Occipital lobe (tissue), 2 donors: ENCODE results near the gene TCF12. TPM values are rescaled to one million over a fixed set of nuclear protein-coding genes. Genes with fewer than 3 reads are reported as not detected.

Source experiments
- DNase-seq: peaks from one replicate; lab custom pipeline; 2025; lab: John Stamatoyannopoulos, UW
- total RNA-seq: library from RNA; depleted of rRNA; stranded (reverse); fragments of >200 nt; gene quantifications from one replicate; pipeline ENCODE4 v1.2.3, GENCODE V29; 2014

The TCF12 gene
- total RNA-seq, 1 donor from 2014 or later: 143 TPM

GRCh38 chr15:57313134-57313483 lies 394.7 kb downstream of the TCF12 start:
- DNase-seq: no peak

- DNase-seq: no peak
These were observed 395.8 kb downstream of the TCF12 start for GRCh38 chr15:57314221-57314620.

- no peak for DNase-seq
These were observed 398.0 kb downstream of the TCF12 start for GRCh38 chr15:57316451-57316850.

GRCh38 chr15:57319226-57319918 lies 400.9 kb downstream of the TCF12 start:
- no peak for DNase-seq

GRCh38 chr15:57319919-57320560 lies 401.6 kb downstream of the TCF12 start:
- DNase-seq: no peak

- DNase-seq: no peak
These were observed 402.3 kb downstream of the TCF12 start for GRCh38 chr15:57320631-57321220.

GRCh38 chr15:57321485-57321884 lies 403.0 kb downstream of the TCF12 start:
- DNase-seq: no peak

GRCh38 chr15:57321973-57322601 lies 403.6 kb downstream of the TCF12 start:
- DNase-seq: no peak

- no peak for DNase-seq
These were observed 404.3 kb downstream of the TCF12 start for GRCh38 chr15:57322602-57323250.

- no peak for DNase-seq
These were observed 404.9 kb downstream of the TCF12 start for GRCh38 chr15:57323299-57323805.

- no peak for DNase-seq
These were observed 405.6 kb downstream of the TCF12 start for GRCh38 chr15:57323806-57324589.

GRCh38 chr15:57324590-57324890 lies 406.1 kb downstream of the TCF12 start:
- no peak for DNase-seq

- no peak for DNase-seq
These were observed 406.7 kb downstream of the TCF12 start for GRCh38 chr15:57324944-57325679.

GRCh38 chr15:57326196-57326595 lies 407.8 kb downstream of the TCF12 start:
- DNase-seq: no peak

GRCh38 chr15:57327985-57328471 lies 409.6 kb downstream of the TCF12 start:
- no peak for DNase-seq

- DNase-seq: no peak
These were observed 410.0 kb downstream of the TCF12 start for GRCh38 chr15:57328479-57328878.

- no peak for DNase-seq
These were observed 410.5 kb downstream of the TCF12 start for GRCh38 chr15:57328897-57329296.

- DNase-seq: no peak
These were observed 411.3 kb downstream of the TCF12 start for GRCh38 chr15:57329582-57330367.

- DNase-seq: no peak
These were observed 412.3 kb downstream of the TCF12 start for GRCh38 chr15:57330619-57331340.
